Stimulated activated CD4-positive, alpha-beta T cell treated with anti-CD3 and anti-CD28 coated beads, Interleukin-1b, Interleukin-23, amount 100 ng/mL, for 4 hours (primary cell): ENCODE data around the gene NRARP.

Source experiments
- DNase-seq, 2 donors: peaks; one replicate each; pipeline ENCODE4 v3.0.0-alpha.2; 2020; ENCODE audit warnings: low read depth in 2 of 2

NRARP gene

DNA sequence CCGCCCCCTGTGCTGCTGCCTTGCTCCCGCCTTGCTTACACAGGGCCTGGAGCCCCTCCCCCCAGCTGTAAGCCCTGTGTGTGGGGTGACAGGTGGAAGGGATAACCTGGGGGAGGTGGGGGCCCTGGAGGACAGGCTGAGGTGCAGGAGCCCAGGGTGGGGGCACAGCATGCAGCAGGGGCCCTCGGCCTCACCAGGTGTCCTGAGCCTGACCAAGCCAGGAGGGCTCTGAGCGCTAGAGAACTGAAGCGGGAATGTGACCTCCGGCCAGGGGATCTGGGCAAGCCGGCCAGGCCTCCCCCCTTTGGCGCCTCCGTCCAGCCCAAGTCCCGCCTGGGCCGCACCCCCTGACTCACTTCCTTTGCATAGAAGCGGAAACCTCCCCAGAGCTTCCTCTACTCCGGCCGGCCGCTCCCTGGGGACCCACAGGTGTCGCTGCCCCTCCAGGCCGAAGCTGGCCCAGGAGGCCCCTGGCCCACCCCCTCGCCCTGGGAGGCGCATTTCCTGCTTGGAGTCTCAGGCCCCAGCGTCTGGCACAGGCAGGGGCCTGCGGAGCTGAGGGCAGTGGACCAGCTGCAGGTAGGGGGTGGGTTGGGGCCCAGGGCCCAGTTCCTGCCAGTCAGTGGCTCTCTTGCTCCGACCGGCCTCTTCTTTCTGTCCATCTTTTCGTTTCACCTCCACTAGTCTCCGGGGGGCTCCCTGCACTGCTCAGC, 24.6 kb downstream of the NRARP start, which contains the start of gene TOR4A:
Gene TOR4A (plus strand): TSS at position 398 of the 713 bp plus-strand sequence. CDS start 964 bp downstream, outside the sequence.
- DNase-seq: no peak

- DNase-seq: no peak
These were observed 25.4 kb downstream of the NRARP start for GRCh38 chr9:137276473-137277328.

GRCh38 chr9:137275588-137276472, 26.2 kb downstream of the NRARP start:
- no peak for DNase-seq

DNA sequence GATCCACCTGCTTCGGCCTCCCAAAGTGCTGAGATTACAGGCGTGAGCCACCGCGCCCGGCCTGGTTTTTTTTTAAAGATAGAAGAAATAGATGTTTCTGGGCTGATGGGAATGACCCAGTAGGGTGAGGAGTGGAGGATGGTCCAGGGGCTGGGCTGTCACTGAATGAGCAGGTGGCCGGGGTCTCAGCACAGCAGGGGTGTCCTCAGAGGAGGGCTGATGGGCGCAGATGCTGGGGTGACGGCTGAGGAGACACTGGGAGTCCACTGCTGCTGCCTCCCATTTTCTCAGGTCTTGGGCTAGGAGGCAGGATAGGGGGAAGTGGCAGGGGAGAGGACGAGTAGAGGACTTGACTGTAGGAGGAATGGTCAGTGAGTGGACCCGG, 26.9 kb downstream of the NRARP start:
- DNase-seq: no peak

DNA sequence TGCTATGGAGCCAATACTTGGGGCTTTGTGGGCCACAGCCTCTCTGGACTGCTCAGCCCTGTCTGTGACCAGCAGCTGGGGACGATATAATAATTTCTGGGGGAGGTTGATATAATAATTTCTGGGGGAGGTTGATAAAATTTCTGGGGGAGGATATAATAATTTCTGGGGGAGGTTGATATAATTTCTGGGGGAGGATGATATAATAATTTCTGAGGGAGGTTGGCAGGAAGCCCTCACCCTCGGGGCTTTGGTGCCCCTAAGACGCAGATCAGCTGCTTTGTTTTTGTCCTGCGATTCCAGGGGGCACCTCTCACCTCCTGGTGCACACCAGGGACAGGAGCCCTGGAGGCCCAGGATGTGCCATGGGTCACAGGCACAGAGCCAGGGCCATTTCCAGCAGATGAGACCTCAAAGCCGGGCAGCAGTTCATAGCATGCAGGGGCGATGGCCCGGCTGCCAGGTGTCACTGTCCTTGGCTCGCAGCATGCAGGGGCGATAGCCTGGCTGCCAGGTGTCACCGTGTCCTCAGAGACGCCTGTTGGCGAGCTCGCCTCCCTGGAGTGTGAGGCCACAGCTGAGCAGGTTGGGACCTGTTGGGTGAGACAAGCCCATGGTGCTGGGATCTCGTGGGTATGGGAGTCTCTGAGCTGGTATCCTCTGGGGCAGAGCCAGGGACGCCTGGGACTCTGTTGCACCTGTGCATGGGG, 28.3 kb downstream of the NRARP start:
- DNase-seq: no peak

- no peak for DNase-seq
These were observed 29.0 kb downstream of the NRARP start for GRCh38 chr9:137273095-137273490.

GRCh38 chr9:137272241-137273094, 29.6 kb downstream of the NRARP start:
- DNase-seq: no peak

DNA sequence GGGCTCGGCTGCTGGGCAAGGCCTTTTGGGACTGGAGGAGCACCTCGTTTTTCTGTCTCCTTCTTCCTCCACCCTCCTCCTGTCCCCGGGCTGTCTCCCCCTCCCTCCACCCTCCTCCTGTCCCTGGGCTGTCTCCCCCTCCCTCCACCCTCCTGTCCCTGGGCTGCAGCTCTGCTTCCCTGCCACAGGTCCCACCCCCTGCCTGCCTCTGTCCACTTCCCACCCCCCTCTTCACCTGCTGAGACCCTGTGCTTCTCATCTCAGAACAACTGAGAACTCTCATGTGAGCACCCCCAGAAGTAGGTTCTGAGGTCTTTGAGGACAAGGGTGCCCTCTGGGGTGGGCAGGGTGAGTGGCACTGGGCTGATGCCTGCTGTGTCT, 30.4 kb downstream of the NRARP start:
- DNase-seq: no peak

GRCh38 chr9:137270929-137271695, 31.0 kb downstream of the NRARP start:
- no peak for DNase-seq

GRCh38 chr9:137269231-137269772, 32.8 kb downstream of the NRARP start:
- DNase-seq: no peak

DNA sequence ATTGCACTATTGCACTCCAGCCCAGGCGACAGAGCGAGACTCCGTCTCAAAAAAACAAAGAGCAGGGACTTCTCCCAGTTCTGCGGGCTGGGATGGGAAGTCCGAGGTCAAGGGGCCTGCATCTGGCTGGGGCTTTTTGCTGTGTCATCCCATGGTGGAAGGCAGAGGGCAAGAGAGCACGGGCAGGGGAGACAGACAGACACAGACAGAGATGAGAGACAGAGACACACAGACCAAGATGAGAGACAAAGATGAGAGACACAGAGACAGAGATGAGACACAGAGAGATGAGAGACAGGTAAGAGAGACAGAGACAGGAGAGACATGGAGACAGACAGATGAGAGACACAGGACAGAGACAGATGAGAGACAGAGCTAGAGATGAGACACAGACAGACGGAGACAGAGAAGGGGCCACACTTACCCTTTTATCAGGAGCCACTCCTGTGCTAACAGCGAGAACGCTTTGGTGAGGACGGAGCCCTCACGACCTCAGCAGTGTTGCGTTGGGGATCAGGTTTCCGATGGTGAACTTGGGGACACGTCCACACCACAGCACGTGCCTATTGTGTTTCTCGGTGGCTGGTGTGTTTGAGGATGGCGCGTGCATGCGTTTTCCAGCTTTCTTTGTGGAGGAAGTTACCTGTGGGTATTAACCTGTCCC, 33.4 kb downstream of the NRARP start:
- no peak for DNase-seq

DNA sequence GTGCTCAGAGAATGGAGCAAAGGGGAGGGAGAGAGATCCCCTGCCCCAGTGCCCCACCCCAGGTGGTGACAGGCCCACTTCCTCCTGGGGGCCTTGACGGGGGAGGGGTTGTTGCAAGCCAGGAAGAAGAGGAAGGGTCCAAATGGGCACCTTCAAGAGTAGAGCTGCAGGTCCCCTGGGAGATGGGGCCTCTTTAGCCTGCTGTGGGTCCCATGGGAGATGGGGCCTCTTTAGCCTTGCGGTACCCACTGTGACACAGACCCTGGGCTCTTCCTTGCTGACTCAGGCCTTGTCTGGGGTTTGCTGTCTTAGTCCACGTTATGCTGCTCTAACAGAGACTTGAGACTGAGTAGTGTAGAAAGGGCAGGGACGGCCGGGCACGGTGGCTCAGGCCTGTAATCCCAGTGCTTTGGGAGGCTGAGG, 34.1 kb downstream of the NRARP start:
- no peak for DNase-seq

DNA sequence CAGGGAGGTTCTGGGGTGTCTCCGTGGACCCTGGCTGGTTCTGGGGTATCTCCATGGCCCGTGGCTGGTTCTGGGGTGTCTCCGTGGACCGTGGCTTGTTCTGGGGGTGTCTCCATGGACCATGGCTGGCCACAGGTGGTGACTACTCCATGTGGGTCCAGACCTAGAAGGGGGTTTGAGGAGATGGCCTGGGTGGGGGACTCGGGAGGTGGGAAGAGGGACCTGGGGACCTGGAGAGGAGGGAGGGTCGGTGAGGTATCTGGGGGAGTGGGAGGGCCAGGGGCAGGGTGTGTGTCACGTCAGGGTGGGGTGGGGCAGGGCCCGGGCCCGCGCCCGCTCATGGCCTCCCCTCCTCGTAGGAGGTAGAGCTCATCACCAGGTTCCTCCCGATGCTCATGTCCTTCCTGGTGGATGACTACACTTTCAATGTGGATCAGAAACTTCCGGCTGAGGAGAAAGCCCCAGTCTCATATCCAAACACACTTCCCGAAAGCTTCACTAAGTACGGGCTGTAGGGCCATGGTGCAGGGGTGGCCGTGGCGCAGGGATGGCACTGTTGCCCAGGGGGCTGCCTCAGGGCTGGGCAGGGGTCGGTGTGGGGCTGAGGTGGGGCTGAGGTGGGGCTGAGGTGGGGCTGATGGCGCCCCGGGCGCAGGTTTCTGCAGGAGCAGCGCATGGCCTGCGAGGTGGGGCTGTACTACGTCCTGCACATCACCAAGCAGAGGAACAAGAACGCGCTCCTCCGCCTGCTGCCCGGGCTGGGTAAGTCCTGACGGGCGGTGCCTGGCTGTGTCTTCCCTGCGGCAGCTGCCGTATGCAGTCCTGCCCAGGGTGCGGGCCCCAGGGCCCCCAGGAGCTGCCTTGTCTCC, 35.3 kb downstream of the NRARP start:
- no peak for DNase-seq

- DNase-seq: no peak
These were observed 35.9 kb downstream of the NRARP start for GRCh38 chr9:137266162-137266527.

- no peak for DNase-seq
These were observed 36.4 kb downstream of the NRARP start for GRCh38 chr9:137265496-137266161.

DNA sequence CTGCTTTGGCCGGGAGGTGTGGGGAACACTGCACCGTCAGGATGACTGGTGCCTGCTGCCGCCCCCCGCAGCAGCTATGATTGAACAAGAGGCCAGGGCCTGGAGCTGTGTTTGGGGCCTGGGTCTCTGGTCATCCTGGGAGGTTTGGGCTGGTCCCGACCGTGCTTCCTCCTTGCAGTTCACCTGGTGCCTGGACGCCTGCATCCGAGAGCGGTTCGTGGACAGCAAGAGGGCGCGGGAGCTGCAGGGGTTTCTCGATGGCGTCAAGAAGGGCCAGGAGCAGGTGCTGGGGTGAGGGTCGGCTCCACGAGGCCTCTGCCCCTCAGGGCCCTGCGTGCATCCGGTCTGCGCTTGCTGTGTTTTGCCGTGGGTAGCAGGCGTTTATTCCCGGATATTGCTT, 38.0 kb downstream of the NRARP start:
- no peak for DNase-seq

- DNase-seq: no peak
These were observed 38.6 kb downstream of the NRARP start for GRCh38 chr9:137263506-137263905.
